CD4-positive, alpha-beta T cell treated with Interleukin-2 at 100 ng/mL for 4 hours (primary cell): ENCODE data around the gene BCL7B.
"Not testable (repeated sequence)": the region's sequence is repeated elsewhere in the genome, so short reads cannot be mapped to it uniquely, and the experiment has no call there.

Experiments
- DNase-seq: peaks from one replicate; pipeline ENCODE4 v3.0.0-alpha.2; 2020; ENCODE audit warnings: low spot score

BCL7B gene

GRCh38 chr7:73496626-73497025, 60.9 kb downstream of the BCL7B start:
- no peak for DNase-seq

DNA sequence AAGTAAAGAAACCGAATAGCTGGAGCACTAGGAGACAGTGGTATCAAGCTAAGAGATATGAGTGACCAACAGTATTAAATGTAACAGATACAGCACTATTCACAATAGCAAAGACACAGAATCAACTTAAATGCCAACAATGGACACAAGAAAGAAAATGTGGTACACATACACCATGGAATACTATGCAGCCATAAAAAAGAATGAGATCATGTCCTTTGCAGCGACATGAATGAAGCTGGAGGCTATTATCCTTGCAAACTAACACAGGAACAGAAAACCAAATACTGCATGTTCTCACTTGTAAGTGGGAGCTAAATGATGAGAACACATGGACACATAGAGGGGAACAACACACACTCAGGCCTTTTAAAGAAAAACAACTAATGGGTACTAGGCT, 62.0 kb downstream of the BCL7B start:
- not testable (repeated sequence) for DNase-seq

GRCh38 chr7:73489976-73490375, 67.5 kb downstream of the BCL7B start:
- DNase-seq: no peak

GRCh38 chr7:73487486-73487885, 70.0 kb downstream of the BCL7B start:
- no peak for DNase-seq
